NCI-H1048 (cell line): ENCODE data around the gene DMKN.
"Not testable (repeated sequence)": the region's sequence is repeated elsewhere in the genome, so short reads cannot be mapped to it uniquely, and the experiment has no call there.

Source experiments
- DNase-seq: peaks from one replicate; lab custom pipeline; 2025; lab: John Stamatoyannopoulos, UW

Gene DMKN

DNA sequence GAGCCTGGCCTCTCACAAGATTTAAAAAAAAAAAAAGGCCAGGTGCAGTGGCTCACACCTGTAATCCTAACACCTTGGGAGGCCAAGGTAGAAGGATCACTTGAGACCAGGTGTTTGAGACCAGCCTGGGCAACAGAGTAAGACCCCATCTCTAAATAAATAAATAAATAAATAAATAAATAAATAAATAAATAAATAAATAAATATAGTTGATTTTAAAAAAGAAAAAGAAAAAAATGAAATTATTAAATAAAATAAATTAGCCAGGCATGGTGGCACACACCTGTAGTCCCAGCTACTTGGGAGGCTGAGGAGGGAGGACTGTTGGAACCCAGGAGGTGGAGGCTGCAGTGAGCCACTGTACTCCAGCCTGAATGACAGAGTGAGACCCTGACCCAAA, 51.7 kb downstream of the DMKN start:
- DNase-seq: not testable (repeated sequence)

DNA sequence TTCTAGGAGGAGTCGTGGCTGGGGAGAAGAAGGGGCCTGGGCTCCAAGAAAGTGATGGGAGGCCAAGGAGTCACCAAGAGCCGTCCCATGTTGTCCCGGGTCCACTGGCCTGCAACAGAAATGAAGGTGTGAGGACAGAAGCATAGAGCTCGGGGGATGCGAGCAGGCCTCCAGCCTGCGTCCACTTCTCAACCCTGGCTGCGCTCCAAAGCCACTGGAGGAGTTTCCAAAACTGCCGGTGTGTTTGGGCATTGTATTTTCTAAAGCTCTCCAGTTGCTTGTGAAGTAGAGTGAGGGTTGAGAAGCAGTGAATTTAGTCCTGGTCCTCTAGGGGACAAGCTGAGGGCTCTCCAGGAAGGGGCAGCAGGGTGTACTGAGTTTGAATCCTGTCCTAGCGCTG, 52.4 kb downstream of the DMKN start:
- no peak for DNase-seq

DNA sequence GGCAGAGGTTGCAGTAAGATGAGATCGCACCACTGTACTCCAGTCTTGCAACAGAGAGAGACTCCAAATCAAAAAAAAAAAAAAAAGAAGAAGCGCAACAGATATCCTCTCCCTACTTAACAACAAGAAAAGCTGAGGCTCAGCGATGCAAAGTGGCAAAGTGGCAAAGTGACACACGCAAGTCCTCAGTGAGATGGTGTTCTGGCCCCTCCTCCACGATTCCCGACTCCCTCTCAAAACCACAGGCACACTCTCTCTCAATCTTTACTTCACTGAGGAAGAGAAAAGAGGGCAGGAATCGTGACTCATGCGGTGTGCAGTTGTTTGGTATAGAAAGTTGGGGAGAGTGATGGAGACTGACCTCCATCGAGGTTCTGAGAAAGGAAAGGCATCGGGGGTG, 52.8 kb downstream of the DMKN start:
- no peak for DNase-seq

DNA sequence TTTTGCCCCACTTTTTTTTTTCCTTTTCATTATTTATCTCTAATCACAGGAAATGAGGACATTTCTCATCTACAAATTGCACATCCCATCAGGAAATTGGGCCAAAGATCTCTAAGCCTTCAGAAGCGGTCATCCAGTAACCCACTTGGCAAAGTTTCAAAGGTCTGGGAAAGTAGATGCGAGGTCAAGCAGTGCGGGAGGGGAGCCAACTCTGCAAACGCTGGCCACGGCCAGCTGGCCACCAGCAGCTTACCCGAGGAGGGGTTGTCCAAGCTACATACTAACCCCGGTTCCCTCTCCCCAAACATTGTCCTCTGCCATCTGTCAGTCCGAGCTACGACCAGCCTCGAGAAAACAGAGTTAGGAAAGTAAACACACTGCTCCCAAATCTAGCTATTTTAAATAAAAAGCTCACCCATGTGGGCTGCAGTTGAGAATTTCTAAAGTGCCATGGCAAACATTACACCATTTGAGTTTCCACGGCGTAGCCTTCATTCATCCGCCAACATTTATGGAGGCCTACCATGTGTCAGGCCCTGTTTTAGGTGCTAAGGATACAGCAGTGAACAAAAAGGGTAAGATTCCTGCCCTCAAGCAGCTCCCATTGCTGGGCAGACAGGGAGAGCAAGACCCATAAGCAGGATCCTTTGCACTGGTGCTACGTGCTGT, 53.9 kb downstream of the DMKN start:
- no peak for DNase-seq

DNA sequence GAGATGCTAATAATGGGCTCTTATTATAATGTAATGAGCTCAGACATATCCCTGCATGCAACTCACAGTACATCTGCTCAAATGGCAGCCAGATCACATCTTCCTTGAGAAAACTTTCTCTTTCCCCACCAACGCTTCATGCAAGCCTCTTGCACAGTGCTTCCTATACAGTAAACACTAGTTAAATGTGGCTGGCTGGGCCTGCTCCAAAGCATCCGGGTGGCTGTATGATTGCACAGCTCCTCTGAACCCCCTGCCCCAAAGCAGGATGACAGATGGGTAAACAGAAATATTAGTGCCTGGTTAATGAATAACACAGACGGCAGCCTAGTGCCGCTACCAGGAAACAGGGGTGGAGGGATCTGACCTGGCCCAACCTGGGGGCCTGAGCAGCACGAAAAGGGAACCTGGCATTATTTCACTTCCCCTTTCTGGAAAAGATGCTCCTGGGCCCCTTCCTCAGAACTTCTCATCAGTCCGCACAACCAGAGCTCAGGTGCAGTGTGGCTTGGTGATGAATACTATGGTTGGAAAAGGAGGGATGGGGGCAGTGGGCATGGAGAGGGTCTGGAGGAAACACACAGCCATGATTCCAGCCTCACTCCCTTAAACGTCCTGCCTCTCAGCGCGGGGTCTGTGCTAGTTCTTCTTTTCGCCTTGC, 54.6 kb downstream of the DMKN start:
- DNase-seq: no peak

DNA sequence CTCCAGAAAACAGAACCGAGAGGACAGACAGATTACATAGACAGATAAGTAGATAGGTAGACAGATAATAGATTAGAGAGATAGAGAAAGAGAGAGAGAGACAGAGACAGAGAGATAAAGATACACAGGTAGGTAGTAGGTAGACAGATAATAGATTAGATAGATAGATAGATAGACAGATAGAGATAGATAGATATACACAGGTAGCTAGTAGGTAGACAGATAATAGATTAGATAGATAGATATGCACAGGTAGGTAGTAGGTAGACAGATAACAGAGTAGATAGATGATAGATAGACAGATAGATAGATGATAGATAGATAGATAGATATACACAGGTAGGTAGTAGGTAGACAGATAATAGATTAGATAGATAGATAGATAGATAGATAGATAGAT, 55.3 kb downstream of the DMKN start:
- no peak for DNase-seq

DNA sequence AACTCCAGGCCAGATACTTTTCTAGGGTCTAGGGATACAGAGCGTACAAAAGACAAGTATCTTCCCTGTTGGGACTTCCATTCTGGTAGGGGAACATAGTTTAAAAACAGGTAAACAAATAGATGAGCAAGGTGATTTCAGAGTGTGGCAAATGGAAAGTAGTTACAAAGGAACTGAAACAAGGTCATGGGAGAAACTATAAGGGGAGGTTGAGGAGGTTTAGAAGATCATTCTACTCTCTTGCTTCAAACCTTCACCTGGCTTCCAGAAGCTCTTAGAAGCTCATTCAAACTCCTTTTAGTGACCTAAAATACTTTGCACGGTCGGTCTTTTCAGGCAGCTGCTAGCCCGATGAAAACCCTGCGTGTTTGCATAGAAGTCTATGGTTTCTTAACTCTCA, 56.3 kb downstream of the DMKN start:
- DNase-seq: no peak

DNA sequence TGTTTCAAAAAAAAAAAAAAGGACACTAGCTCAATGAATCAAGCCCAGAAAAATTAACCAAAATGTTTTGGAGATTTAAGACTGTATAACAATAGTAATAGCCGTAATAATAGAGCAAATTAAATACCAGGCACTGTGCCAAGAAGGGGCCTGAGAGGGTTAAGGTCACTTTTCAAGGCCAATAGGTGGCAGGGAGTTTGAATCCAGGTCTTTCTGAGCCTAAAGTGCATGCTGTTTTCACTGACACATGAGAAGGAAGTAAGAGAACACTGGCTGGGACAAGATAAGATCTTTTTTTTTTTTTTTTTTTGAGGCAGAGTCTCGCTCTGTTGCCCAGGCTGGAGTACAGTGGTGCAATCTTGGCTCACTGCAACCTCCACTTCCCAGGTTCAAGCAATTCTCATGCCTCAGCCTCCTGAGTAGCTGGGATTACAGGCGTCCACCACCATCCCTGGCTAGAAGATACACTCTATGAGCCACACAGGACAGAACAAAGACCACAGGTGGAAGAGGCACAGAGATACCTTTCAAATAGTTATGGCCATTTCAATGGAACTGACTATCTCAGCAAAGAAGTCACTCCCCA, 57.7 kb downstream of the DMKN start:
- DNase-seq: no peak

DNA sequence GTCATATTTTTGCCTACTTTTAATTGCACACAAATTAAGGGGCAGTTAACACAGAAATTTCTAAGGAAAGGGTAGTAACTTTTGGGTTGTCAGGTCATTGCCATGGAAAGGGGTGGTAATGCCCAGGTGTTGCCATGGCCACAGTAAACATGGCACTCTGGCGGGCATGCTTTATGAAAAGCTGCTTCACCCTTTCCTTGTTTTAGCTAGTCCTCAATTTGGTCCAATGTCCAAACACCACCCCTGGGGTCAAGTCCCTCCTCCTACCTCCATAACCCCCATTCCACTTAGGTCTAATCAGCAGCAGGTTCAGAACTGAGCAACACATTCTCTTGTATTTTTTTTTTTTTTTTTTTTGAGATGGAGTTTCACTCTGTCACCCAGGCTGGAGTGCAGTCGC, 58.8 kb downstream of the DMKN start:
- DNase-seq: no peak

DNA sequence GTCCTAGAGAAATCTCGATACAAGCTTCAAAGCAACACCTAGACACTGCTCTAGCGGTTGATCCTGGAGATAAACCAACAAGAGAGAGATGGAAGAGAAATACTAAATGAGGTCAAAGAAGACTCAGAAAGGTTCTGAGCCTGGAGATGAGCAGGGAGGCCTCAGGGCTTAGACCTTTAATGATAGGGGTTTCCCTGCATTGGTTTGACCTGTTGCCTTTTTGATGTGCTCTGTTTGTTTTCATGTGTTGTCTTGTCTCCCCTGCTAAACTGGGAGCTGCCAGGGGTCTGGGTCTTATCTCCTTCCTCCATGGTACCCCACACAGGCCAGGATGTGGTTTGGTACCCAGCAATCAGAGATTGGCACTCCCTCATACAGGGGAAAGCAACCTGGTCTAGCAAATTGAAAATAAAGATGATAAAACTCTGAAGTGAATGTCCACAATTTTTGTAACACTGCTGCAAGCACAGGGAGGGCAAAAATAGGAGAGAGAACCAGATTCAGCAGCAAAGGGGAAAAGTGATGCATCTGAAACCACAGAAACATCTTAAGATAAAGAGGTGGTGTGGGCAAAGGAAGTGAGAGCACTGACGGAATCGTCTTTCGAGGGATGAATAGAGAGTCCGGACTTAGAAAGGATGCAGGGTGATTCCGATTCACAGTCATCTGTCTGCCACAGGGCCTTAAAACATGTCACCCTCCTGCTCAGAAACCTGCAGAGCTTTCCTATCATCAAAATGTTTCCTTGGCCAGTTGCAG, 61.9 kb downstream of the DMKN start:
- no peak for DNase-seq

DNA sequence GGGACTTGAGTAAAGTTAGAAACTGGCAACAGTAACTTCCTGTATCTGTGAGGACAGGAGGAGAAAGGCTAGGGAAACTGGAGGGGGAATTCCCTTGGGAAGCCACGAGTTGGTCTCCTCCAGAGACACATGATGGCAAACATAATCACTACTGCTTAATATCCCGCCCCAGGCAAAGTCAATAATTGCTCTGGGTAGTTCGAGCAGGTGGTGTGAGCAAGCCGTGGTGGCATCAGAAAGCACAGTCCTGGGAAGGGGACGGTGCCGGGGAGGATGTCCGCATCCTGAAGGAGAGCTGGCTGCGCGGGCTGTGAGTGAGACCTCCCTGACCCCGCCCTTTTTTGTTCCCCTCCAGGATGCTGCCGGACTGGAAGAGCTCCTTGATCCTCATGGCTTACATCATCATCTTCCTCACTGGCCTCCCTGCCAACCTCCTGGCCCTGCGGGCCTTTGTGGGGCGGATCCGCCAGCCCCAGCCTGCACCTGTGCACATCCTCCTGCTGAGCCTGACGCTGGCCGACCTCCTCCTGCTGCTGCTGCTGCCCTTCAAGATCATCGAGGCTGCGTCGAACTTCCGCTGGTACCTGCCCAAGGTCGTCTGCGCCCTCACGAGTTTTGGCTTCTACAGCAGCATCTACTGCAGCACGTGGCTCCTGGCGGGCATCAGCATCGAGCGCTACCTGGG, 63.9 kb downstream of the DMKN start:
- DNase-seq: no peak

DNA sequence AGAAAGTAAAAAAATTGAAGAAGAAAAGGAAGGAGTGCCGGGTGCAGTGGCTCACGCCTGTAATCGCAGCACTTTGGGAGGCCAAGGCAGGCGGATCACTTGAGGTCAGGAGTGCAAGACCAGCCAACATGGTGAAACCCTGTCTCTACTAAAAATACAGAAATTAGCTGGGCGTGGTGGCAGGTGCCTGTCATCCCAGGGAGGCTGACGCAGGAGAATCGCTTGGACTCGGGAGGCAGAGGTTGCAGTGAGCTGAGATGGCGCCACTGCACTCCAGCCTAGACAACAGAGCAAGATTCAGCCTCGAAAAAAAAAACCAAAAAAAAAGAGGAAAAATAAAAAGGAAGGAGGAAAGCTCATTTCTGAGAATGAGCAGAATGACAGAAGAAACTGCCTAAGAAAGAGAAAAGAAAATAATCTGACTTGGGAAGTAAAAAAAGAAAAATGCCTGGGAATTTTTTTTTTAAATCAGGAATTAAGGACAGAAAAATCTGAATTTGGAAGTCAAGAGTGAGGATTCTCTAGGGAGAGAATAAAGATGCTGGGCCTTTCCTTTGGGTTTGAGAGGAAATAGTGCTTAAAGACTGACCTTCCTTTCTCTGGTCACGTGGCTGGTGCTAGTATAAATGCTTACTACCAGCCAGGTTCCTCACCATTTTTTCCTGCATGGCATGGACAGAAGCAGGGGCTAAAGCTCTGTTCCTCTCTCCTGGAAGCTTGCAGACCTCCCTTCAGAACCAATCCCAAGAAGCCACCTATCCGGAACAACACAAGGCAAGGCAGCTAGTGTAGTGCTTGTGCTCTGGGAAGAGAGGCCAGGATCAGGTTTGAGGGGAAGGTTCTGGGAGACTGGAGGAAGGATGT, 65.6 kb downstream of the DMKN start, which contains the start of gene FFAR2:
TSS of gene FFAR2 (plus strand) at position 652 of the 864 bp plus-strand sequence. CDS start 1,458 bp downstream, outside the sequence.
- no peak for DNase-seq
